Kidney glomerular epithelial cell (primary cell): ENCODE results near the gene PDE1C.

ENCODE experiments used
- DNase-seq: peaks from one replicate; lab custom pipeline; 2025; lab: John Stamatoyannopoulos, UW

PDE1C gene

DNA sequence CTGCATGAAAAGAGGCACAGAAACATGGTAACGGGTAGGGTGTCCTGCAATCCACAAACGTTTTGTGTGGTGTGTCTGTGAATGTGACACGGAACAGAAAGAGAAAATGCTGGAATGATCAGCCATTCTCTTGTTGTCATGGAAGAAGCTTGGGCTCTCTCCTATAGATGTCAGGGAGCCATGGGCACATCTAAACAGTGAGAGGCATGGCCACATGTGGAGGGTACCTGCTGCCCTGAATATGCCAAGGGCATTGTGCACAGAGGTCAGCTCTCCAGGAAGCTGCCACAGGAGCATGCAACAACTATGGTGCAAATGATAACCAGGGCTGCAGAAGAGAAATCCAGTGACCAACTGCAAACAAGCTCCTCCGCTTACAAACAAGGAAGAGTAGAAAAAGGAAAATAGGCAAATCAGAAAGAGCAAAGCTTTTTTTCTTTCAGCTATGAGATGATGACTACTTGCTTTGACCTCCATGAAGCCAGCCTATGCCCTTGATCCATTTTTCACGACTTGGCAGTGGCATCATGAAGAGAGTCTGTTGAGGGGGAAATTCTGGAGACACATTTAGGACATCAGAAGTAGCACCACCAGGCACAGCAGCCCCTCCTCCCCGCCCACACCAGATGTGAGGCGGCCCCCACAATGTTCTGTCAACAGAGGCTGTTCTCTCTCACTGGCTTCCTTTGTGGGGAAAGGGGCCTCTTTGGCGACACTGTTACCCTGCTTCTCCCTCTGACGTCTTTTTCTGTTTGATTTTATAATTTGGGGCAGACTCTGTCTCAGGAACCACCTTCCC is 4.8 kb upstream of the PDE1C start:
- no peak for DNase-seq

DNA sequence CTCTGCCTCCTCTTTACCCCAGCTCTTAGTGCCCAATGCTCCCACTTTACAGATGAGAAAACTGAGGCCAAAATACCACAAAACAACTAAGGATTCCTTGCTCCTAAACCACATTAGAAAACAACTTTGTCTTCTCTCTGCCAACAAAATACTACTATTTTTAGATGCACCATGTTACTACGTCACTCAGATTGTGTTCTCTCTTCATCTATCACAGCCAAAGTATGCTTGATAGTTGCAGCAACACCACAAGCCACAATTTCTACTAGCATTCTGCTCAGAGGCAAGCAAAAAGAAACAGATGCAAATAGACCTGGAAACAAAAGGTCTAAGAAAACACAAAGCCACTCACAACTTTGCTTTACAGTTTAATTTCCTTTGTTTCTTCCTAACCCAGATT is 3.3 kb upstream of the PDE1C start:
- no peak for DNase-seq

DNA sequence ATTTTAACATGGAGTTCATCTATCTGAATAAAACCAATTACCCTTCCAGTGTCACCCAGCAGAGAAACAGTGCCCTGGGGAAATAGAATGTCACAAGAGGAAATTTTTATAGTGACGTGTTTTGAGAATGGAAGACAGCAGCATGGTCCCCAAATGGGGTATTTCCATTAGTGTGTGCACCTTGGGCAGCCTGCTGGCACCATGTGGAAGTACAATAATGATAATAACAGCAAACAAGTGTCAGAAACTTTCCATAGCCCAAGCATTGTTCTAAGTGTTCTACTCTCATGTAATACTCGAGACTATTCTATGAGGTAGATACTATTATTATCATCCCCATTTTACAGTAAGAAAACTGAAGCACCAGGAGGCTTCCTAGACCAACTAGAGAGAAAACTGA is 2.2 kb upstream of the PDE1C start:
- DNase-seq: no peak

- DNase-seq: no peak
These were observed 1.4 kb upstream of the PDE1C start for GRCh38 chr7:32071466-32072091.

DNA sequence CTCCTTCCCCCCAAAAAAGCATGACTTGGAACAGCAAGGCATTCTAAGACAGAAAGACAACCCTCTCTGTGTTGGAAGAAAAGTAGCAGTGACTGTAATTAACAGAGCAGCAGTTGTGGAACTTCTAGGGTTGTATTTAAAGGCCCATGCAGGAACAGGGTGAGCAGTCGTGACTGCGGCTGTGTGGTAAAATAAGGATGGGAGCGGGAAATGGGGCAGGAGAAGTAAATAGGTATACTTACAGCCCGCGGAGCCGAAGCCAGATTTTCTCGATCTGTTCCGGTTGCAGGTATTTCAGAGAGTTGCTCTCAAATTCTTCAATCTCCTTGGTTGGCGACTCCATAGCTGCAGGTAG is 179 bp downstream of the PDE1C start:
- DNase-seq: no peak

DNA sequence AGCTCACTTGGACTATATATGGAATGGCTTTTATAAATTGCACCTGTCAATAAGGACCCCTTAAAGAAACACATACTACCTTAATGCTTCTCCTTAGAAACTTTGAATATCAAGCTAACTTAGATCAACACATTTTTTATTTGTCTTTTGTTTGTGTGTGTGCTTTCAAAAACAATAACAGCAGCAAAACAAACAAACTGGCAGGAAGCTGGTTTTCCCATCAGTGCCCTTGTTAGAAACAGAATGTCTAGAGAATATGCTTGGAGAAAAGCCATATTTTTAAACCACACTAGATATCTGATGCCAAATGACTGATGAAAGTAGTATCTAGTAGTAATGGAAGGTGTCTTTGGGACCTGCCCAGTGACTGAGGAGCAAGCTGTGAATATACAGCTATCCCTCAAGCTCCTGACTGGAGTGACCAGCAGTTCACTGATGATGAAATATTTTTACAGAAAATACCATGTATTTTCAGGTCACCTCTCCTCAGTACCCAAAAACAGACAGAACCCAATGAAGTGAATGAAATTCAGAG is 1.0 kb downstream of the PDE1C start:
- no peak for DNase-seq

DNA sequence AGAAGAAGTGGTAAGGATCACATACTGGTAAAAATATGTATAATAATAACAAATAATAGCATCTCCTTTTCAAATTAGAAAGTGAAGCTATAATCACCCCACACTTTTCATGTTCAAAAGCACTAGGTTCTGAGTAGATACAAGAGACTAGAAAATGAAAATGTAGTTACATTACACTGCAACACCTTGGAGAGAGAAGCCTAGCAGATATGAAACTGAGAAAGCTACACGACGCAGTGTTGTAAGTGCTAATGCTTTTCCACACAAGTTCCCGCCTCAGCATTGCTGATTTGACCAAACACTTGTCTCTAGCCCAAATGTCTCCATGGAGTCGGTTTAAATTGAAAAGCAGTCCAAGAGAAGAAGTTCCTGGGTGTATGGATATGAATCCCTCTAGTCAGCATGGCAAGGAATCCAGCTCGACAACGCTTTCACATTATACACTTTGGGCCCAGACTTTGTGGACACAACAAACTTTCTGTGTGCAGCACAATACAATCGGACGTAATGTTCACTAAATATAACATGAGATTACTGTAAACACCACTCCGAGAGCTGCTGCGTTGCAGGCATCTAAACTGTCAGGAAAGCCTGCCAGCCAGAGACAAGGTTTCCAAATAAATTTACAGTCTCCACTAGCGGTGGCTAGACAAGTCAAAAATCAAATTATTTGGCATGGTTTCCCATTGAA is 1.7 kb downstream of the PDE1C start:
- no peak for DNase-seq

GRCh38 chr7:32066441-32066840 is 3.8 kb downstream of the PDE1C start:
- no peak for DNase-seq

DNA sequence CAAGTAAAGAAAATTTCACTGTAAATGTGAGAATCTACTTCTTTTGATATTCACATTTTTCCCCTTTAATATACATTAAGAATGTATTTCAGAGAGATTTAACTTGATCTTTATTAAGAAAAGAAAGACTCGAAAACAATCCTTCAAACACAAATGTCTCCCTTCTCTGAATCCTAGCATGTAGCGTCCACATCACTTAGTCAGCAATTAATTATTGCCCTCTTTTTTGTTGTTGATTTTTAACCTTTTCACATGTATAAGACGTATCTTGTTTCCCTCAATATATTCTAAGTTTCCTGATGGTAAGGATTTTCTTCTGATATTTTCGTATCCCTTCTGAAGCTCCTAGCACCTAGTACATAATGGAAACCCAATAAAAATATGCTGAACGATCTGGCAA is 6.6 kb downstream of the PDE1C start:
- no peak for DNase-seq

DNA sequence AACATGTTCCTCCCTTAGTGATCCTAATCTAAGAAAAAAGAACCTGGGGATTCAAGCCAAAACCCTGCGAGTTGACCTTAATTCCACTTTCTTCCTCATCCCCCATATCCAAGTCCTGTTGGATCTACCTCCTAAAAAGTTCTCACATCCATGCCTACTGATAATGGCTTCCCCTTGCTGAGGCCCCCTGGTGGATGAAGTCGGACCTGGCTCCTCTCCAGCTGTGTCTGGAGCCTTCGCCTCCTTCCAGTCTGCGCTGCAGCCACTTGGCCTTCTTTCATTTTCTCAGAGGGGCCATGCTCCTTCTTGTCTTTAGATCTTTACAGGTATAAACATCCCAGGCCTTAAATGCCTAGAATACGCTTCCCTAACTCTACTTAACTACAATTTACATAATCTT is 8.1 kb downstream of the PDE1C start:
- DNase-seq: no peak

DNA sequence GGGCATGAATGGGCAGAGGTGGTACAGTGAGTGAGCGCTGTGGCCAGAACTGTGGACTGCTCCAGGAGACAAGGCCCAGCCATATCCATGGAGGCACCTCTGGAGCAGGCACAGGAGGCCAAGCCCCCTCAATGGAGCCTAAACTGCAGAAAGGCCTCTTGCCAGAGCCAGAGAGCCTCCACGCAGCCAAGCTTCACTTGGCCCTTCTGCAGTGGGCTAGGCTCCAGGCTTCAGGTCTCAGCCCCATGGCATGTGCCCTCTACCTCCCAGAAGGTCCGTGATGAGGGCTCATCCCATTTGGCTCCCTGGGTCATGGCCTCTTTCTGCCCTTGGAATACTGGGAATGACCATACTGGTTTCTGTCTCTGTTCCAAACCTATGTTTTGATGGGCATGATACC is 8.9 kb downstream of the PDE1C start:
- DNase-seq: no peak

GRCh38 chr7:32059289-32060011 is 10.8 kb downstream of the PDE1C start:
- DNase-seq: no peak

- no peak for DNase-seq
These were observed 12.2 kb downstream of the PDE1C start for GRCh38 chr7:32058002-32058401.

GRCh38 chr7:32056767-32057166 is 13.4 kb downstream of the PDE1C start:
- DNase-seq: no peak

GRCh38 chr7:32053204-32053603 is 17.0 kb downstream of the PDE1C start:
- DNase-seq: no peak

- DNase-seq: no peak
These were observed 19.1 kb downstream of the PDE1C start for GRCh38 chr7:32051128-32051527.

DNA sequence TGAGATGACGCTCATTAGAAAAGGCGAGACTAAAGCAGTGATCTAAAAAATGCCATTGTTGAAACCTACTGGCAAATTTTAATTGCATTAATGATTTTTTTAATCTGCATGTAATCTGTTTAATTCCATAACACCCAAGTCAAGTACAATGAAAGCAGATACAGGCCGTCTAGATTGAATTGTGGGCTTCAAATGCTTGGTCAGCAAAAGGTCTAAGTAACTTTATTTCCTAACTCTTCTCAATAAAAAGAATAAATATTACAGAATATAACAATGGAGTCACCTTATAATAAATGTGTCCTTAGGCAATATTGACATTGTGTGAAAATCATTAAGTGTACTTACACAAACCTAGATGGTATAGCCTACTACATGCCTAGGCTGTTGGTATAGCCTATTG is 20.6 kb downstream of the PDE1C start:
- DNase-seq: no peak

- peak; percentile 40 for DNase-seq
These were observed 21.2 kb downstream of the PDE1C start for GRCh38 chr7:32048970-32049491.

GRCh38 chr7:32047801-32048200 is 22.4 kb downstream of the PDE1C start:
- DNase-seq: no peak

DNA sequence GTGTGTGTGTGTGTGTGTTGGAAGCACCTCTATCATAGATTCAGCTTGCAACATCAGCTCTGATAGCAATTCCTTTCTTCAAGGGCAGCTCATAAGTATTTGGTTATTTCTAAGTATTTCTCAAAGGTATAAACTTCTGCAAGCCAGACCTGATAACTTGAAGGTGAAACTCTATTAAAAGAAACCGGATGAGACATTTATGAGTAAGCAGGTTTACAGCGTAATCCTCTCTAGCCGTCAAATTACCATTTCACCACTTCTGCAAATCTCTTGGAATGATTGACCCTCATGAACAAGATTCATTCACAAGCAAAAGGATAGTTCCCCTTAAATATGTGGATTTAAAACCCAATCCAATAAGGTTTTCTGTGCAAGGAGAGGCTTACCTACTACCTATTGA is 23.1 kb downstream of the PDE1C start:
- no peak for DNase-seq

DNA sequence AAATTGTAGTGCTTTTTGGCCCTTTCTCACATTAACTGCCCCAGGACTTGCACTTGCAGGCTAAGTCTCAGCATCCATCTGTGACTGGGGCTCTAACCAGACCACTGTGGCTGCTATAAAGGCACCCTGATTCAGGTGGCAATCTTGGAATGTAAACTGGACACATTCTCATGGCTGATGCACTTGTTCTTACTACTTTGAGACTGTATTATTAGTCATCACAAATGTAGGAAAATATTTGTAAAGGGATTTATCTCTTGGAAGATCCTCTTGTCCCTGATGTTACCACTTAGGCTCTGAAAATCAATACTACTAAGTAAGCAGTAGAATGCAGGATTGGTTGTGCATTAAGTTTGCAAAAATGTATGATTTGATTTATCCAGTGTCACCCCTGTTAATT is 25.0 kb downstream of the PDE1C start:
- DNase-seq: no peak

GRCh38 chr7:32044739-32045138 is 25.5 kb downstream of the PDE1C start:
- no peak for DNase-seq
